ENCODE results near the gene HAUS7.

DNA sequence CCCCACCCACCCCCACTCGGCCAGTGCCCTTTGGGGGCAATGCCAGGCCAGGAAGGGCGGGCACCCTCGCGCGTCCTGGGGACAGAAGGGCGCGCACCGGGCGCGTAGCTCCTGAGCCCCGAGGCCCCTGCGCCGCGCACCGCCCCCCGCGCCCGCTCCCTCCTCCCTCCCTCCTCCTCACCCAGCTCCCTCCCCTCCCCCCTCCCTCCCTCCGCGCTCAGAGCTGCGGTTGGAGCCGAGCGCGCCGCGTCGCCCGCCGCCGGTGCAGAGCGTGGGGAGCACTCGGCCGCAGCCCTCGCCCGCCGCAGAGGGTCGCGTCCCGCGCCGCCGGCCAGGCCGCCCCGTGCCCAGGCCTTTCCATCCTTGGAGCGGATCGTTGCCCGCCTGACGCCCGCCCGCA, 47.0 kb upstream of the HAUS7 start, which contains the start of gene ATP2B3:
- TF ChIP-seq SIN3A (IDR thresholded peaks at IDR 0.05; ENCODE audit: borderline replicate concordance, insufficient read depth, low read length) (no peak), POLR2AphosphoS5 (IDR thresholded peaks at IDR 0.05; ENCODE audit: low read depth, low read length) (no peak), TAF1 (IDR thresholded peaks at IDR 0.05; ENCODE audit: borderline replicate concordance, insufficient read depth, low read length) (no peak)
- TF ChIP-seq, protein P1, sequence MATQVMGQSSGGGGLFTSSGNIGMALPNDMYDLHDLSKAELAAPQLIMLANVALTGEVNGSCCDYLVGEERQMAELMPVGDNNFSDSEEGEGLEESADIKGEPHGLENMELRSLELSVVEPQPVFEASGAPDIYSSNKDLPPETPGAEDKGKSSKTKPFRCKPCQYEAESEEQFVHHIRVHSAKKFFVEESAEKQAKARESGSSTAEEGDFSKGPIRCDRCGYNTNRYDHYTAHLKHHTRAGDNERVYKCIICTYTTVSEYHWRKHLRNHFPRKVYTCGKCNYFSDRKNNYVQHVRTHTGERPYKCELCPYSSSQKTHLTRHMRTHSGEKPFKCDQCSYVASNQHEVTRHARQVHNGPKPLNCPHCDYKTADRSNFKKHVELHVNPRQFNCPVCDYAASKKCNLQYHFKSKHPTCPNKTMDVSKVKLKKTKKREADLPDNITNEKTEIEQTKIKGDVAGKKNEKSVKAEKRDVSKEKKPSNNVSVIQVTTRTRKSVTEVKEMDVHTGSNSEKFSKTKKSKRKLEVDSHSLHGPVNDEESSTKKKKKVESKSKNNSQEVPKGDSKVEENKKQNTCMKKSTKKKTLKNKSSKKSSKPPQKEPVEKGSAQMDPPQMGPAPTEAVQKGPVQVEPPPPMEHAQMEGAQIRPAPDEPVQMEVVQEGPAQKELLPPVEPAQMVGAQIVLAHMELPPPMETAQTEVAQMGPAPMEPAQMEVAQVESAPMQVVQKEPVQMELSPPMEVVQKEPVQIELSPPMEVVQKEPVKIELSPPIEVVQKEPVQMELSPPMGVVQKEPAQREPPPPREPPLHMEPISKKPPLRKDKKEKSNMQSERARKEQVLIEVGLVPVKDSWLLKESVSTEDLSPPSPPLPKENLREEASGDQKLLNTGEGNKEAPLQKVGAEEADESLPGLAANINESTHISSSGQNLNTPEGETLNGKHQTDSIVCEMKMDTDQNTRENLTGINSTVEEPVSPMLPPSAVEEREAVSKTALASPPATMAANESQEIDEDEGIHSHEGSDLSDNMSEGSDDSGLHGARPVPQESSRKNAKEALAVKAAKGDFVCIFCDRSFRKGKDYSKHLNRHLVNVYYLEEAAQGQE (IDR thresholded peaks at IDR 0.05; ENCODE audit: insufficient read depth in 1 of 2, low read depth in 2 of 2, low read length in 2 of 2): no peak
